ENCODE data around the gene NAGS.
"Not testable (repeated sequence)": the region's sequence is repeated elsewhere in the genome, so short reads cannot be mapped to it uniquely, and the experiment has no call there.

NAGS gene

DNA sequence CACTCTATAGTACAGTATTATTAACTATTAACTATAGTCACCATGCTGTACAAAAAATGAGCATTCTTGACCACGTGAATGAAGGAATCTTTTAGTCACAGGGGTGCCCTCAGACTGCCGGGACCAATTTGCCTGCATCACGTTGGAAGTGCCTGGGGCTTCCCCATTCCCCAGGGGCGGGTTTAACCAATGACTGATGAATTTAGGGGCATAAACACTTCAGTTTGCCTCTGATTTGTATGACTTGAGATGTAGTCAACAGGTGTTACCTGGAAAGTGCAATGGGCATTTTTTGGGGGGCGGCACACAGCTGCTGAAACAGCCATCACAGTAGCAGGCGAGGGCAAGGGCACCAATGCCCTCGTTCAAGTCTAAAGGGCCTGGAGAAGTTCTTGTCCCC is 41.9 kb upstream of the NAGS start:
- no peak overlapping the region for H3K4me3 ChIP-seq (ENCODE audit: low read length)
- no peak overlapping the region for H3K23ac ChIP-seq (ENCODE audit: low read length)
- H2BK5ac ChIP-seq (ENCODE audit: low read length), result no peak overlapping the region
- no peak overlapping the region for H2BK15ac ChIP-seq (replicated peaks; ENCODE audit: low read depth)
- no peaks in the 10 kb centered on the region for H3K79me1 ChIP-seq (ENCODE audit: low read length)
- H3K18ac ChIP-seq (ENCODE audit: low read length), result no peak overlapping the region
- no peak overlapping the region for H3K4ac ChIP-seq (ENCODE audit: low read depth, low read length)
- no peaks in the 10 kb centered on the region for H3K27me3 ChIP-seq (ENCODE audit: insufficient read depth, low read length, poor library complexity)
- H2AK5ac ChIP-seq (ENCODE audit: low read length), result no peak overlapping the region
- no peak overlapping the region for H4K8ac ChIP-seq (ENCODE audit: low read depth, low read length)
- no peak overlapping the region for H2BK120ac ChIP-seq (ENCODE audit: low read depth, low read length)
- H3K36me3 ChIP-seq (ENCODE audit: control insufficient read depth, insufficient read depth, low read length), result no peaks in the 10 kb centered on the region
- no peak overlapping the region for H4K5ac ChIP-seq (ENCODE audit: low read length)
- no CpG with 5 or more reads among the region's 7 CpGs for WGBS (ENCODE audit: extremely low coverage, insufficient coverage, low lambda C conversion rate)
- H3K4me2 ChIP-seq (ENCODE audit: low read length), result no peak overlapping the region
- H3K56ac ChIP-seq (ENCODE audit: low read length), result no peak overlapping the region
- no peak overlapping the region for H3K27ac ChIP-seq (ENCODE audit: low read depth, low read length)
- H3K9ac ChIP-seq (ENCODE audit: low read length), result no peak overlapping the region
- no peaks in the 10 kb centered on the region for H3K4me1 ChIP-seq (ENCODE audit: control insufficient read depth, low read depth, low read length)
- no peak for DNase-seq
- H3K79me2 ChIP-seq (ENCODE audit: control insufficient read depth, insufficient read depth, low read length), result no peaks in the 10 kb centered on the region

DNA sequence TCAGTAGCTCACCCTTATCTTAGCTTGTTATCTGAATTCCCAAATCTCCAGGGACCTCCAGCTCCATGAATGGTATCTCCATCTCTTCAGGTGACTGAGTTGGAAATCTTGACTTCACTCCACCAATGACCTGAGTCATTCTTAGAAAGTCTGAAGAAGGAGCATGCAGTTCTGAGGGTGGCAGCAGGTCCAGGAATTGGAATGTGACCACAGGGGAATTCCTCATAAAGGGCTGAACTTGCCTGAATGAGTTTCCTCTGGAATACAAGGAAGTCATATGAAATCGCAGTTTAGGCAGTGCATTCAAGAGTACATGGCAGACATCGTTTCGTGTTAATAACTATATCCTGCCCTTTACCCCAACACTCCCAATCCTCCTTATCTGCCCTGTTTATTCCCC is 38.1 kb upstream of the NAGS start:
- H3K18ac ChIP-seq (ENCODE audit: low read length), result no peak overlapping the region
- H3K4me3 ChIP-seq (ENCODE audit: low read length), result no peak overlapping the region
- H3K4me1 ChIP-seq (ENCODE audit: control insufficient read depth, low read depth, low read length), result no peaks in the 10 kb centered on the region
- H3K4me2 ChIP-seq (ENCODE audit: low read length), result no peak overlapping the region
- no peak overlapping the region for H2BK5ac ChIP-seq (ENCODE audit: low read length)
- H2AK5ac ChIP-seq (ENCODE audit: low read length), result no peak overlapping the region
- H3K79me1 ChIP-seq (ENCODE audit: low read length), result no peaks in the 10 kb centered on the region
- no peak overlapping the region for H4K5ac ChIP-seq (ENCODE audit: low read length)
- H3K27ac ChIP-seq (ENCODE audit: low read depth, low read length), result no peak overlapping the region
- H2BK120ac ChIP-seq (ENCODE audit: low read depth, low read length), result no peak overlapping the region
- H3K27me3 ChIP-seq (ENCODE audit: insufficient read depth, low read length, poor library complexity), result no peaks in the 10 kb centered on the region
- H3K4ac ChIP-seq (ENCODE audit: low read depth, low read length), result no peak overlapping the region
- H3K79me2 ChIP-seq (ENCODE audit: control insufficient read depth, insufficient read depth, low read length), result no peaks in the 10 kb centered on the region
- no peaks in the 10 kb centered on the region for H3K36me3 ChIP-seq (ENCODE audit: control insufficient read depth, insufficient read depth, low read length)
- no CpG with 5 or more reads among the region's 3 CpGs for WGBS (ENCODE audit: extremely low coverage, insufficient coverage, low lambda C conversion rate)
- DNase-seq, result no peak
- H3K23ac ChIP-seq (ENCODE audit: low read length), result no peak overlapping the region
- no peak overlapping the region for H3K9ac ChIP-seq (ENCODE audit: low read length)
- H2BK15ac ChIP-seq (replicated peaks; ENCODE audit: low read depth), result no peak overlapping the region
- no peak overlapping the region for H3K56ac ChIP-seq (ENCODE audit: low read length)
- H4K8ac ChIP-seq (ENCODE audit: low read depth, low read length), result no peak overlapping the region

DNA sequence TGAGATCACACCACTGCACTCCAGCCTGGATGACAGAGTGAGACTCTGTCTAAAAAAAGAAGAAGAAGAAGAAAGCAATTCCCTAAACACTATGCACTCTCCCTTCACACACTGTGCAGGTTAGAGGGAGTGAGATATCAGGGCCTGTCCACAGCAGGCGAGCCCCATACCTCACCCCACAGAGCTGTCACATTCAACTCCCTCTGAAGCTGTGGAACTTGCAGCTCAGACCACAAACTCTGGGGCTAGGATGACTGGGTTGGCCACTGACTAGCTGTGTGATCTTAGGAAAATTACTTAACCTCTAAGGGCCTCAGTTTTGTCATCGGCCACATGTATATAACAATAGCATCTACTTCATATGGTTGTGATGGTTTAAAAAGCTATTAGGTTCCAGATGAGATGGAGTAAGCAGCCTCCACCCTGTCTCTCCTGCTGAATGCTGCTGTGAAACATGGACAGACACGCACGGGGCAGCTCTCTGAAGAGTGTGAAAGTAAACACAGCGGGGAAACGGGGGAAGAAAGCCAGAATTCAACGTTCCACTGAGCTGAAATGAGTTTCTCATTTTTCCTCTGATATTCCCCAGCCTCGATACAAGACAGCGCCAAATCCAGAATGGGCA is 37.1 kb upstream of the NAGS start:
- Histone ChIP-seq H3K27ac (ENCODE audit: low read depth, low read length) (no peak overlapping the region), H2AK5ac (ENCODE audit: low read length) (no peak overlapping the region), H3K4me1 (ENCODE audit: control insufficient read depth, low read depth, low read length) (no peaks in the 10 kb centered on the region), H3K79me1 (ENCODE audit: low read length) (no peaks in the 10 kb centered on the region), H3K79me2 (ENCODE audit: control insufficient read depth, insufficient read depth, low read length) (no peaks in the 10 kb centered on the region), H3K27me3 (ENCODE audit: insufficient read depth, low read length, poor library complexity) (no peaks in the 10 kb centered on the region), H3K9ac (ENCODE audit: low read length) (no peak overlapping the region), H2BK5ac (ENCODE audit: low read length) (no peak overlapping the region), H3K36me3 (ENCODE audit: control insufficient read depth, insufficient read depth, low read length) (no peaks in the 10 kb centered on the region), H2BK15ac (replicated peaks; ENCODE audit: low read depth) (no peak overlapping the region), H3K4me3 (ENCODE audit: low read length) (no peak overlapping the region), H3K4me2 (ENCODE audit: low read length) (no peak overlapping the region), H4K8ac (ENCODE audit: low read depth, low read length) (no peak overlapping the region), H3K56ac (ENCODE audit: low read length) (no peak overlapping the region), H4K5ac (ENCODE audit: low read length) (no peak overlapping the region), H3K18ac (ENCODE audit: low read length) (no peak overlapping the region), H3K23ac (ENCODE audit: low read length) (no peak overlapping the region), H2BK120ac (ENCODE audit: low read depth, low read length) (no peak overlapping the region), H3K4ac (ENCODE audit: low read depth, low read length) (no peak overlapping the region)
- no CpG with 5 or more reads among the region's 9 CpGs for WGBS (ENCODE audit: extremely low coverage, insufficient coverage, low lambda C conversion rate)
- no peak for DNase-seq

DNA sequence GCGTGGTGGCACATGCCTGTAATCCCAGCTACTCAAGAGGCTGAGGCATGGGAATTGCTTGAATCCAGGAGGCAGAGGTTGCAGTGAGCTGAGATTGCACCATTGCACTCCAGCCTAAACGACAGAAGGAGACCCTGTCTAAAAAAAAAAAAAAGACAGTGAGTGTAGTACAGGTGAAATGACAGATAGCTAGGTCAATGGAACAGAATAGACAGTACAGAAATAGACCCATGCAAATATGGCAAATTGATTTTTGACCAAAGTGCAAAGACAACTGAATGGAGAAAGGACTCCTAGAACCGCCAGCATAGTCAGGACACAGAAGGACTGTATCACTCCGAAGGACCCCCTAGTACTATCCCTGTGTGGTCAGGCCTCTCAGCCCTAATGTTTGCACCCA is 34.1 kb upstream of the NAGS start:
- Histone ChIP-seq H4K5ac (ENCODE audit: low read length) (no peak overlapping the region), H2AK5ac (ENCODE audit: low read length) (no peak overlapping the region), H3K36me3 (ENCODE audit: control insufficient read depth, insufficient read depth, low read length) (no peaks in the 10 kb centered on the region), H3K27ac (ENCODE audit: low read depth, low read length) (no peak overlapping the region), H2BK120ac (ENCODE audit: low read depth, low read length) (no peak overlapping the region), H3K4me2 (ENCODE audit: low read length) (no peak overlapping the region), H3K4me1 (ENCODE audit: control insufficient read depth, low read depth, low read length) (no peaks in the 10 kb centered on the region), H2BK15ac (replicated peaks; ENCODE audit: low read depth) (no peak overlapping the region), H3K23ac (ENCODE audit: low read length) (no peak overlapping the region), H3K56ac (ENCODE audit: low read length) (no peak overlapping the region), H3K4ac (ENCODE audit: low read depth, low read length) (no peak overlapping the region), H3K4me3 (ENCODE audit: low read length) (no peak overlapping the region), H3K9ac (ENCODE audit: low read length) (no peak overlapping the region), H2BK5ac (ENCODE audit: low read length) (no peak overlapping the region), H3K18ac (ENCODE audit: low read length) (no peak overlapping the region), H3K79me2 (ENCODE audit: control insufficient read depth, insufficient read depth, low read length) (no peaks in the 10 kb centered on the region), H4K8ac (ENCODE audit: low read depth, low read length) (no peak overlapping the region), H3K27me3 (ENCODE audit: insufficient read depth, low read length, poor library complexity) (no peaks in the 10 kb centered on the region), H3K79me1 (ENCODE audit: low read length) (no peaks in the 10 kb centered on the region)
- no CpG with 5 or more reads among the region's 4 CpGs for WGBS (ENCODE audit: extremely low coverage, insufficient coverage, low lambda C conversion rate)
- DNase-seq, result no peak

DNA sequence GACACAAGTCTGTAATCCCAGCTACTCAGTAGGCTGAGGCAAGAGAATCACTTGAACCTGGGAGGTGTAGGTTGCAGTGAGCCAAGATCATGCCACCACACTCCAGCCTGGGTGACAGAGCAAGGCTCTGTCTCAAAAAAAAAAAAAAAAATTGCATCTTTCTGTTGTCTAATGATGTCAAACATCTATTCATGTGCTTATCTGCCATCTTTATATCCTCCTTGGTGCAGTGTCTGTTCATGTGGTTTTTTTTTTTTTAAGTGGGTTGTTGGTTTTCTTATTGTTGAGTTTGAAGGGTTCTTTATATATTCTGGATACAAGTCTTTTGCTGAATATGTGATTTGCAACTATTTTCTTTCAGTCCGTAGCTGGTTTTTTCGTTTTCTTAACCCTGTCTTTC is 33.0 kb upstream of the NAGS start:
- H2BK5ac ChIP-seq (ENCODE audit: low read length), result not testable (repeated sequence)
- no CpG with 5 or more reads among the region's 2 CpGs for WGBS (ENCODE audit: extremely low coverage, insufficient coverage, low lambda C conversion rate)

More for the DNA sequence above, 33.0 kb upstream of the NAGS start:
- not testable (repeated sequence) for H4K8ac ChIP-seq (ENCODE audit: low read depth, low read length); H3K79me2 ChIP-seq (ENCODE audit: control insufficient read depth, insufficient read depth, low read length); H2BK120ac ChIP-seq (ENCODE audit: low read depth, low read length); H2BK15ac ChIP-seq (replicated peaks; ENCODE audit: low read depth); DNase-seq; H3K4ac ChIP-seq (ENCODE audit: low read depth, low read length); H4K5ac ChIP-seq (ENCODE audit: low read length); H3K4me1 ChIP-seq (ENCODE audit: control insufficient read depth, low read depth, low read length); H3K18ac ChIP-seq (ENCODE audit: low read length); H3K36me3 ChIP-seq (ENCODE audit: control insufficient read depth, insufficient read depth, low read length); H3K27ac ChIP-seq (ENCODE audit: low read depth, low read length); H3K4me3 ChIP-seq (ENCODE audit: low read length); H3K56ac ChIP-seq (ENCODE audit: low read length); H3K79me1 ChIP-seq (ENCODE audit: low read length); H3K23ac ChIP-seq (ENCODE audit: low read length); H3K9ac ChIP-seq (ENCODE audit: low read length); H3K27me3 ChIP-seq (ENCODE audit: insufficient read depth, low read length, poor library complexity); H2AK5ac ChIP-seq (ENCODE audit: low read length); H3K4me2 ChIP-seq (ENCODE audit: low read length)

All from mesendoderm (in vitro differentiated cells).